ENCODE measurements around the gene MED28.
A peak's percentile ranks its signal among the peaks of the same experiment; 100 is the strongest.

Gene MED28

GRCh38 chr4:17633600-17633999 is 19.2 kb downstream of the MED28 start:
- intact Hi-C loops (cut with DNase I; ENCODE audit: low total_unique reads) = no loop called here

GRCh38 chr4:17635056-17635455 is 20.6 kb downstream of the MED28 start:
- H3K9me3 ChIP-seq = no peaks in the 10 kb centered on the region
- TF ChIP-seq CTCF (IDR thresholded peaks at IDR 0.05) = no peak
- no peaks in the 10 kb centered on the region for H3K27me3 ChIP-seq
- H3K36me3 ChIP-seq = peaks cover 23 to 63% (median 43%) of the 10 kb centered on the region in 3 donors
- no peak for DNase-seq
- intact Hi-C loops (cut with DNase I; ENCODE audit: low total_unique reads) = loop anchor here (5.0 kb wide), 1 partner anchor 88 kb away; no protein-coding TSS in a partner anchor
- no peak overlapping the region for H3K4me3 ChIP-seq
- no peaks in the 10 kb centered on the region for H3K4me1 ChIP-seq
- H3K27ac ChIP-seq = no peak overlapping the region

More at GRCh38 chr4:17633600-17633999, 19.2 kb downstream of the MED28 start:
- Histone ChIP-seq H3K4me3 (no peak overlapping the region), H3K36me3 (peaks cover 27 to 64% (median 46%) of the 10 kb centered on the region in 3 donors), H3K27me3 (no peaks in the 10 kb centered on the region), H3K27ac (no peak overlapping the region), H3K4me1 (no peaks in the 10 kb centered on the region), H3K9me3 (no peaks in the 10 kb centered on the region)
- no peak for DNase-seq
- TF ChIP-seq CTCF (IDR thresholded peaks at IDR 0.05) = no peak

GRCh38 chr4:17636341-17636695 is 21.9 kb downstream of the MED28 start:
- H3K27me3 ChIP-seq = no peaks in the 10 kb centered on the region
- DNase-seq = peak in 1 of 2 donors; percentile 27
- TF ChIP-seq CTCF (IDR thresholded peaks at IDR 0.05) = no peak
- no peak overlapping the region for H3K27ac ChIP-seq
- no peaks in the 10 kb centered on the region for H3K4me1 ChIP-seq
- no peaks in the 10 kb centered on the region for H3K9me3 ChIP-seq
- H3K4me3 ChIP-seq = no peak overlapping the region
- H3K36me3 ChIP-seq = peaks cover 23 to 51% (median 37%) of the 10 kb centered on the region in 3 donors
- intact Hi-C loops (cut with DNase I; ENCODE audit: low total_unique reads) = loop anchor here (5.0 kb wide), 1 partner anchor 89 kb away; no protein-coding TSS in a partner anchor

- Histone ChIP-seq H3K9me3 (no peaks in the 10 kb centered on the region), H3K4me1 (no peaks in the 10 kb centered on the region), H3K36me3 (peaks cover 23 to 44% (median 31%) of the 10 kb centered on the region in 3 donors), H3K4me3 (no peak overlapping the region), H3K27me3 (no peaks in the 10 kb centered on the region), H3K27ac (no peak overlapping the region)
- TF ChIP-seq CTCF (IDR thresholded peaks at IDR 0.05) = peak; percentile 67 to 91
- DNase-seq = peak; percentile 68 to 74
- intact Hi-C loops (cut with DNase I; ENCODE audit: low total_unique reads) = loop anchor here (5.0 kb wide), 1 partner anchor 90 kb away; no protein-coding TSS in a partner anchor
Observed at GRCh38 chr4:17636696-17637622, 22.5 kb downstream of the MED28 start.

- no peak for TF ChIP-seq CTCF (IDR thresholded peaks at IDR 0.05)
- H3K9me3 ChIP-seq = no peaks in the 10 kb centered on the region
- intact Hi-C loops (cut with DNase I; ENCODE audit: low total_unique reads) = loop anchor here (5.0 kb wide), 1 partner anchor 92 kb away; no protein-coding TSS in a partner anchor
Observed at GRCh38 chr4:17639136-17639535, 24.7 kb downstream of the MED28 start.

More at GRCh38 chr4:17639136-17639535, 24.7 kb downstream of the MED28 start:
- no peaks in the 10 kb centered on the region for H3K27me3 ChIP-seq
- no peaks in the 10 kb centered on the region for H3K4me1 ChIP-seq
- H3K36me3 ChIP-seq = peaks cover 8 to 28% (median 10%) of the 10 kb centered on the region in 3 donors
- no peak overlapping the region for H3K27ac ChIP-seq
- H3K4me3 ChIP-seq = no peak overlapping the region
- no peak for DNase-seq

All from tibial artery (tissue), 4 donors.